NOMO-1 treated with dmso at 0.1 percent for 144 hours (cell line): ENCODE measurements around the gene H2AZ2.
A peak's percentile ranks its signal among the peaks of the same experiment; 100 is the strongest.

ENCODE experiments used
- DNase-seq: peaks from one replicate; lab custom pipeline; 2025; ENCODE audit not compliant: unreplicated experiment; lab: John Stamatoyannopoulos, UW

Gene H2AZ2

DNA sequence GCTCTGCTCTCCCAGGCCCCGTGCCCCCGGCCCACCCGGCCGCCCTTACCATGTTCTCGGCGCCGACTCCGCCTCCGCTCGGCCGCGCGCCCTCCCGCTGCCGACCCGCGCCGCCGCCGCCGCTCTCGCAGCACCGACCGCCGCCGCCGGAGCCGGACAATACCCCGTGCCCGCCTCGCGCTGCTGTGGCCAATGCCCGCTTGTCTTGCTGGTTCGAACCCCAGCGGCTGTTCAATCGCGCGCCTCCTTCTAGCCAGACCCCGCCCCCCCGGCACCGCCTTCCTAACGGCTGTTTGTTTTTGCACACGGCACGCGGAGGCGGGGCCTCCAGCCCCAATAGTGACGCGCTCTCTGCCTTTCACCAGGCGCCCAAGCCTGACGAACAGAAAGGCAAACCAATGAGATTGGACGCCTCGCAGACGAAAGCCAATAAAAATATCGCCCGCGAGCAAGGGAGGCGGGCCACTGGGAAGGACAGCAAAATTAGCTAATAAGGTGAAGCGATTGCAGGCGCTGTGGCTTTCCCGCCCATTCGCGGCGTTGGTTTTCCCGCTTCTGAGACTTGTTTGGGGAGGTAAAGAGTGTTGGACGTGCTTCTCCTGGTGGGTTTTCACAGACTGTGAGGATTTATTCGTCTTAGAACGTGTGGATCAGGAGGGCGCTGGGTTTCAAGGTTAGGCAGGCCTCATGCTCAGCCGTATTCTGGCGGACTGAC, at the start of gene H2AZ2:
Gene H2AZ2 (minus strand): TSS at position 168 of the 715 bp plus-strand sequence. CDS start 116 bp downstream, at position 52.
- DNase-seq = peak; percentile 99

DNA sequence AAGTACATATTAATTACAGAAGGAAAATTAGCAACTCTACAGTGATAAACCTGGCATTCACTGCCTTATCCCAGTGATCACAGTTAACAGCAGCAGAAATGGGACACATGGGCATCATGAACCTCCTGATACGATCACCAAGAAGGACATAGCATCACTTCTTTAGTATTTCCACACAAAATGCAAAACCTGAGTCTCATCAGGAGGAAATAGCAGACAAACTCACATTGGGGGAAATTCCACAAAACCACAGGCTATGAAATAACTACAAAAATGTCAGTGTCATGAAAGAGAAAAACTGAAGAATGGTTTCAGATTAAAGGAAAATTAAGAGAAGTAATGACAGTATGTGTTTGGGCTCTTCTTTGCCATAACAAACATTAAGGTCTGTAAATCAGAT, 49.4 kb upstream of the H2AZ2 start:
- no peak for DNase-seq

DNA sequence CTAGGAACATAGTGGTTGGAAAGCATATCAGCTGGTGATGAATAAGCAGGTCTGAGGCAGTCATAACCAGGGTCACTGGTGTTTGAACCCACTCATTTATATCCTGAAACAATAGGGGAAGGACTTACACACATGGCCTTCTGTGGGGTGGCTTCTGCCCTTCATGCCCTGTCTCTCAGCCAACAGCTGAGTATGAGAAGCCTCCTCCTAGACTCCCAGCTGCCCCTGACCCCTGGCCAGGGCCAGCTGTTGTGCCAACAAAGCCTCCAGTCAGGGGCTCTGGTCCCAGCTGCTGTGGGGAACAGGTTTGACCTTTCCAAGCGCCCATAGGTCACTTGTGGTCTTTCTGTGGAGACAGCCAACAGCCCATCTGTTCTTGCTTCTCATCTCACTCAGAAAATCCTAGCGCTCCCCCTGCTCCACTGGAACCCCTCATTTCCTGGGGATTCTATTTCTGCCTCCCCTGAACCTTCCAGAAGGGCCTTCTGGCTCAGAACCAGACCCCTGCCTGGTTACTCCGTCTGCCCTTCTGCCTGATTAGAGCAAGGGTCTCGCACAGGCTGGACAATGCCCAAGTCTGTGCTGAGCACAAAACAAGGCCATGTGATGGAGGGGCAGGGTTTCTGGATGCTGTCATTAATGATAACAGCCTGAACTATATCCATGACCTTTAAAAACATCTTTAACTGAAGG, 47.1 kb upstream of the H2AZ2 start:
- no peak for DNase-seq

DNA sequence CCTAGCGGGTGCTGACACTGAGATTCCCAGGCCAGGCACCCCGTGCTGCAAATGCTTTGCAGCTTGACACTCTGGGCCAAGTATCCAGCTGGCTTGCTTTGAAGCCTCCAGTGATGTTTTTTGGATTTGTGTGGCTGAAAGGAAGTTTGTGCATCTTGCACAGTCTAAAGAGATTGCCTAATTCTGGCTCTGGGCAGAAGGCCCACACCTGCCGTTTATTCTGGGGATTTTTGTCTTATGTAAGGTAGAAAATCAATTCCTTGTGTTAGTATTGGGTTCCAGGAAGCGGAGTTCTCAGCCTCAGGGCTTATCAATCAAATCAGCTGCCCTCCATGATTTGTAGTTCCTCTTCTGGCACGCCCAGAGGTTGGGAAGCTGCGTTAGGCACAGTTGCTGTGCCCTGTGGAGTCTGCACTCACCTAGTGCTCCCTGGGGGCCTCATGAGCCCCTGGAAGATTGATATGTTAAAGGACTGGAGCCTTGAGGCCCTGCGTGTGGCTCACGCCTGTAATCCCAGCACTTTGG, 45.9 kb upstream of the H2AZ2 start:
- DNase-seq = no peak

GRCh38 chr7:44891791-44892190, 43.9 kb upstream of the H2AZ2 start:
- DNase-seq = no peak

DNA sequence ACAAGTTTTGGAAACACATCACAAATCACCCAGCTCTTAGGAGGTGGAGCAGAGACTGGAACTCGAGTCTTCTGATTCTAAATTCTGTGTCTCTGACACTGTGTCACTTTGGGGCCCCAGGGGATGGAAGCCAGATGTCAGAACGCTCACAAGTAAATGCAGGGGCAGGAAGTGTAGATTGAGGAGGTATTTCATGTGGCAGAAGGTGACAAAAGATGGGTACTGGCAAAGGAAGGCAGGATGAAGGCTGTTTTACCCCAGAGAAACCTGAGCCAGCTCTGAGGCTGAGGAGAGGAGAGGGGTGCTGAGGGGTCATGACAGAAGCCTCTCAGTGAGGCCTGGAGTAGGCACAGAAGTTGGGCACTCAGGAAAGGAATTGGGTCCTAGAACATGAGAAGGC, 43.5 kb upstream of the H2AZ2 start:
- no peak for DNase-seq

GRCh38 chr7:44889086-44889781, 41.3 kb upstream of the H2AZ2 start:
- no peak for DNase-seq

- peak; percentile 49 for DNase-seq
Observed at GRCh38 chr7:44887293-44887692, 39.4 kb upstream of the H2AZ2 start.

DNA sequence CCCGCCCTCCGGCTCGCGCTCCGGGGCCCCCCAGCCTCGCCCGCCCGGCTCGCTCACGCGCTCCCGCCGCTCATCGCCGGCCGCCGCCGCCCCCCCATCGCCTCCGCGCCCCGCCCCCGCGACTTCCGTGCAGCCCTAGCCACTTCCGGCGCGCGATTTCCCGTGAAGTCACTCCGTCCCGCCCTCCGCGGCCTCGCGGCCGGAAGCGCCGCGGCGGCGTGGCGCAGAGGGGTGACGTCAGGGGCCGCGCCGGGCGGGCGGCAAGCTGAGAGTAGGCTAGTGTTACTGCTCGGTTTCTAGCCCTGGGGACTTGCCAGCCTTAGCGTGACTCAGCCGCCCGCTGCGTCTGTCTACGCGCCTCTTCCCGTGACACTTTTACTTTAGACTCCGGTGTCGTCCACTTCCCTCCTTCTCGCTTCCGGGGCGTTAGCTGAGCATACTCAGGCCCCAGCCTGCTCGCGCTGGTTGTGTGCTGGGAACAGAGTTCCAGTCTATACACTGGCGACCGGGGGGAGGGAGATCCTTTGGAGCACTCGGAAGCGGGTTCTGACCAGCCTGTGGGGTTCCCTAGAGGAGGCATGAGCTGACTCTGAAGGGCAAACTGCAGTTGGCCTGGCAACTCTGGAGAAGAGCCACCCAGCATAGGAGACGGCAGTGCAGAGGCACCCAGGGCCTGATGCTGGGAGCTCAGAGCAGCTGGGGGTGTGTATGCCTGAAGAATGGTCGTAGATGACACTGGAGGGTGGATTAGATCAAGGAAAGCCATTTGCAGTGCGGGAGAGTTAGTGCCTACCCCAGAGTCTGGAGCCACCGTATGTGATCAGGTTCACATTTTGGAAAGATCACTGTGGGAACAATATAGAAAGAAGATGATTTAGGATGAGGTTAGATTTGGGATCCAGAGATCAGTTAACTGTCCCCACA, 37.8 kb upstream of the H2AZ2 start, which contains the start of gene PURB:
Gene PURB (minus strand): TSS at position 137 of the 924 bp plus-strand sequence. CDS start 182 bp downstream, outside the sequence.
- DNase-seq = peak; percentile 91

DNA sequence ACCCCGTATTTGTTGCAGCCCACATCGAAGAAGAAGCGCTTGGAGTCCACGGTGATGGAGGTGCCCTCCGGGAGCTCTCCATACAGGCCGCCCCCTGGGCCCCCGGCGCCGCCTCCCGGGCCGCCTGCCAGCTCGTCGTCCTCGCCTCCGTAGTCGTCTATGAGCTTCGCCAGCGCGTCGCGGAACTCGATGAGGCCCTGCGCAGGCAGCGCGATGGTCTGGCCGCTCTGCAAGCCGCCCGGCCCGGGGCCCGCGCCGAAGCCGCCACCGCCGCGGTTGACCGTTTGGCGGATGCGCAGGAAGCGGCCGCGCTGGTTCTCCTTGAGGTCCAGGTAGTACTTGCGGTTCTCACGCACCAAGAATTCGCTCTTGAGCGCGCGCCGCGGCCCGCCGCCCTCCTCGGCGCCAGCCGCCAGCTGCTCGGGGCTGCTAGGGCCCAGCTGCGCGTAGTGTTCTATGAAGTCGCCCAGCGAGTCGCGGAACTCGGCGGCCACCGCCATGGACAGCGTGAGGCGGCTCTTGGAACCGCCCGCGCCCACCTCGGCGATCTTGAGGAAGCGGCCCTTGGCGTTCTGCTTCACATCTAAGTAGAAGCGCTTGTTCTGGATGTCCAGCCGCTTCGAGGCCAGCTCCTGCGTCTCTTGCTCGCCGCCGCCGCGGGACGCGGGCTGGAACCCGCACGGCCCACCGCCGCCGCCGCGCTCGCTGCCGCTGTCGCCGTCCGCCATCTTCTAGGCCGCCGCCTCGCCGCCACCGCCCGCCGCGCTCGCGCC, 36.9 kb upstream of the H2AZ2 start:
- DNase-seq = no peak

GRCh38 chr7:44883961-44884620, 36.2 kb upstream of the H2AZ2 start:
- DNase-seq = no peak

DNA sequence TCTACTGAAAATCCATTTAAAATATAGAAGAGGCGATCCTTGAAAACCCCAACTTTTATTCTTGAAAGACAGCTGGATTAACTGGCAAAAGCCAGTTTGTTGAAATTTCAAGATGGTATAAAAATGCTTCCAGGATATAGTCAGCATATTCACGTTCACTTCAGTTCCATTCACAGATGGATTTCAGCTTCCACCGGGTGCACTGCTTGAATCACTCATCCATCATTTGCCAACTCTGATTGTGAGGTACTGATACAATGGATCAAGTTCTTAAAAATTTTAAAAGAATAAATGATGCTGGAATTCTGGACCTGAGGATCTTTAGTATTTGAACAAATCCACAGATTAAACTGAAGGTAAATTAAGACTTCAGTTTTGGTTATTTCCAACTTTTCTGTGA, 35.0 kb upstream of the H2AZ2 start:
- no peak for DNase-seq

DNA sequence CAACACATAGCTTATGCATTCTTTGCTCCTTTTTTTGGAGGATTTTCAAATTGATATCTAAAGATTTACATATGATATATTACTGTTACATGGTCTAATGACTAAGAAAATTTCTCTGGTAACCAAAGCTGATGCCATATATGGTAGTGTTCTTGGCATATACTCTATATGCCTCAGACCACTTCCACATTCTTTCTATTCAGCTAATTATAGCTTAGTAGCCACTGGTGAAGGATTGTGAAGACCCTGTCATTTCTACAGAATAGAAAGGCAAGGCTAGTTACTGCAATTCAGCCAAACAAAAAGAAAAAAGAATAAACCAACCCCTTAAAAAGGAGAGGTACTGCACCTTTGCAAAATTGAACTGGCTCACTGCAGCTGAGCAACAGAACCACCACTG, 33.7 kb upstream of the H2AZ2 start:
- DNase-seq = no peak

GRCh38 chr7:44881066-44881600, 33.2 kb upstream of the H2AZ2 start:
- no peak for DNase-seq

DNA sequence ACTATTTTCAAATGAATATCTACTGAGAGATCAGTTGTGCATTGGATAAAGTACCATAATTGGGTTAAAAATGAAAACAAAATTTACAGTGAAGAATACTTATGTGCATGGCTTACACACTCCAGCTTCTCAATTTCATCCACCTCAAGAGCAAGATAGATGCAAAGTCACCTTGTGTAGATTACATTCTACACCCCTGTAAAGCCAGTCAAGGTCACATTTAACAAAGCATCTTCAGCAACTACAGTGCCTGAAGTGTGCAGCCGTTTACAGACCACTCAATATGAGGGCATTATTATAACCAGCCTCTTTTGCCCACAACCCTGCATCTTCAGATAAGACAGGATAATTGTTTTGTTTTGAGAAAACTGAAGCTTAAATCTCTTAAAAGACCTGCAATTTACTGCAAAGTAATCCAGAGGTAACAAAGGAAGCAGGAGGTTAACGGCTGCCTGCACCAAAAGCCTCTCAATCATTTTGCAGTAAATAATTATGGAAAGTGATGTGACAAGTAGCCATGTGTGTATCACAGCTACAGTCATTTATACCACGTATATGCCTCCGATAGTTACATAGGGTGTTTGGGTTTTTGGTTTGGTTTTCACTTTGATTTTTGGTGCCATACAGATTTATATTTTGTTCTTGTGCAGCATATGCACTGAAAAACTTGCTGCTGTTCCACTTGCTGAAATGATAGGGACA, 32.6 kb upstream of the H2AZ2 start:
- DNase-seq = no peak

DNA sequence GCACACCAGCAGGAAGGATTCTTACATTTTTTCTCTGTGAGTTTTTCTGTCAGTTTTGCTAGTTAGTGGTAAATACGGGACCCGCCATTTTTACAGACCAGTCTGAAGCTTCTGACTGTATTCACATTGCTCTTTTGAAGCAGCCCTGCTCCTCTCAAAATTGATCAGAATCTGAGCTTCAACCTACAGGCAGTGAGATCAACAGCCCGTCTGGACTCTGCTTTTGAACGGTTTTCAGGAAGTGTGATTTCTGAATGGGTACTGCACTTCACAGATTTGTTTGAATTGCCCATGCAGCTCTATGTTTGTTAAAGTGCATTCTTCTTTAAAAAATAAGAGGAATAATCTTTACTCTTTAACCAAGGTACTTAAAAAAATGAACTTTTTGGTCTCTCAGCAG, 28.5 kb upstream of the H2AZ2 start:
- no peak for DNase-seq

- no peak for DNase-seq
Observed at GRCh38 chr7:44875241-44875640, 27.4 kb upstream of the H2AZ2 start.

DNA sequence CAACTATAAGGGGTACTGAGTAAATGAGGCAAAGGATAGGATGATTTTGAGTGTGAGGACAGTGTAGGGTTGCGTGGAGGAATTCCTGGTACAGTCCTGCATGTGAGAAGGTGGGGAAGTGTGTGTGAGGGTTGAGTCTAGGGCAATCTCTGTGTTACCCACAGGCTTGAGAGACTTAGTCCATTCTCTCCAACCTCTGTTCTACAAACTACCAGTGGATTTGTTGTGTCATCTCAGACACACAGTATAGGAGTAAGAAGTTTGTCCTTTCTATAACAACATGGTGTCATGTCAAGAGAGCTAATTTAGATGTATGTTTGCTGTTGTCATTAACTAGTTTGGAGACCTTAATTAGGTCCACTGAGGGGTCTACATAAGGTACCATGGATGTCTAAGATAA, 24.9 kb upstream of the H2AZ2 start:
- no peak for DNase-seq
